WERI-Rb-1 (cell line): Measurements from ENCODE around the gene ECHS1.

Experiments
- DNase-seq: peaks from one replicate; pipeline ENCODE4 v3.0.0-alpha.2; 2020
- H3K27ac ChIP-seq: fragments of 250-450 bp; sonication (Bioruptor Pico); 2 replicates; pipeline ENCODE4 v1.5.1; 2020; ENCODE audit warnings: mild to moderate bottlenecking, moderate library complexity
- H3K27me3 ChIP-seq: fragments of 250-450 bp; sonication (Bioruptor Pico); 2 replicates; pipeline ENCODE4 v1.5.1; 2021; ENCODE audit warnings: mild to moderate bottlenecking, low read depth, moderate library complexity; ENCODE audit not compliant: insufficient read depth, severe bottlenecking
- H3K36me3 ChIP-seq: fragments of 250-450 bp; sonication (Bioruptor Pico); 2 replicates; pipeline ENCODE4 v1.5.1; 2020; ENCODE audit warnings: mild to moderate bottlenecking, moderate library complexity
- H3K4me3 ChIP-seq: 2 replicates; pipeline ENCODE4 v1.5.1; 2011; ENCODE audit warnings: low read depth, mild to moderate bottlenecking, control low read depth, low read length
- H3K9me3 ChIP-seq: fragments of 250-450 bp; sonication (Bioruptor Pico); 2 replicates; pipeline ENCODE4 v1.5.1; 2021; ENCODE audit warnings: mild to moderate bottlenecking, moderate library complexity; ENCODE audit not compliant: severe bottlenecking
- TF ChIP-seq, protein P1 (sequence below): IDR thresholded peaks from 2 replicates; pipeline ENCODE4 v1.5.1; 2011; ENCODE audit warnings: low read depth, mild to moderate bottlenecking, control low read depth, inconsistent platforms, low read length

The ECHS1 gene

DNA sequence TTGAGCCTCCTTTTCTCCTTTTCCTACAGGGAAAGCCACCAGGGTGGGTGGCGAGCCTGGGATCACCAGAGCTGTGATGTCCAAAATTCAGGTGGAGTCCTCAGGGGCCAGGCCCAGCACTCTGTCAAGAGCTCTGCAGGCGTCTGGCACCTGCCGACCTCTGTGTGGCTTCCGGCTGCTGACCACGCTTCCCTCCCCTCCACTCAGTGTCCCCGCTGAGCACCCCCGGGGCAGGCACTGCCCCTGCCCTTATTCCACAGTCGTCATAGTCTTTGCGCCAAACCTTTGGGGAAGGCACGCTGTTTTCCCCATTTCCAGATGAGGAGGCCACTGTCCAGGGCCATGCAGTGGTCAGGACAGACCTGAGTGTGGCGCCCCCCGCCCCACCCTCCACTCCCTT lies 28.3 kb upstream of the ECHS1 start:
- Histone ChIP-seq H3K27ac (no peak overlapping the region), H3K4me3 (no peak overlapping the region), H3K9me3 (no peaks in the 10 kb centered on the region), H3K36me3 (peaks cover 60% of the 10 kb centered on the region), H3K27me3 (no peaks in the 10 kb centered on the region)
- no peak for DNase-seq
- TF ChIP-seq, protein P1, sequence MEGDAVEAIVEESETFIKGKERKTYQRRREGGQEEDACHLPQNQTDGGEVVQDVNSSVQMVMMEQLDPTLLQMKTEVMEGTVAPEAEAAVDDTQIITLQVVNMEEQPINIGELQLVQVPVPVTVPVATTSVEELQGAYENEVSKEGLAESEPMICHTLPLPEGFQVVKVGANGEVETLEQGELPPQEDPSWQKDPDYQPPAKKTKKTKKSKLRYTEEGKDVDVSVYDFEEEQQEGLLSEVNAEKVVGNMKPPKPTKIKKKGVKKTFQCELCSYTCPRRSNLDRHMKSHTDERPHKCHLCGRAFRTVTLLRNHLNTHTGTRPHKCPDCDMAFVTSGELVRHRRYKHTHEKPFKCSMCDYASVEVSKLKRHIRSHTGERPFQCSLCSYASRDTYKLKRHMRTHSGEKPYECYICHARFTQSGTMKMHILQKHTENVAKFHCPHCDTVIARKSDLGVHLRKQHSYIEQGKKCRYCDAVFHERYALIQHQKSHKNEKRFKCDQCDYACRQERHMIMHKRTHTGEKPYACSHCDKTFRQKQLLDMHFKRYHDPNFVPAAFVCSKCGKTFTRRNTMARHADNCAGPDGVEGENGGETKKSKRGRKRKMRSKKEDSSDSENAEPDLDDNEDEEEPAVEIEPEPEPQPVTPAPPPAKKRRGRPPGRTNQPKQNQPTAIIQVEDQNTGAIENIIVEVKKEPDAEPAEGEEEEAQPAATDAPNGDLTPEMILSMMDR: no peak

- no peaks in the 10 kb centered on the region for H3K9me3 ChIP-seq
- no peak for DNase-seq
- TF ChIP-seq, protein P1: no peak
- H3K27ac ChIP-seq: no peak overlapping the region
- peaks cover 62% of the 10 kb centered on the region for H3K36me3 ChIP-seq
- no peak overlapping the region for H3K4me3 ChIP-seq
- no peaks in the 10 kb centered on the region for H3K27me3 ChIP-seq
Measured at GRCh38 chr10:133400624-133401424, 27.7 kb upstream of the ECHS1 start.

DNA sequence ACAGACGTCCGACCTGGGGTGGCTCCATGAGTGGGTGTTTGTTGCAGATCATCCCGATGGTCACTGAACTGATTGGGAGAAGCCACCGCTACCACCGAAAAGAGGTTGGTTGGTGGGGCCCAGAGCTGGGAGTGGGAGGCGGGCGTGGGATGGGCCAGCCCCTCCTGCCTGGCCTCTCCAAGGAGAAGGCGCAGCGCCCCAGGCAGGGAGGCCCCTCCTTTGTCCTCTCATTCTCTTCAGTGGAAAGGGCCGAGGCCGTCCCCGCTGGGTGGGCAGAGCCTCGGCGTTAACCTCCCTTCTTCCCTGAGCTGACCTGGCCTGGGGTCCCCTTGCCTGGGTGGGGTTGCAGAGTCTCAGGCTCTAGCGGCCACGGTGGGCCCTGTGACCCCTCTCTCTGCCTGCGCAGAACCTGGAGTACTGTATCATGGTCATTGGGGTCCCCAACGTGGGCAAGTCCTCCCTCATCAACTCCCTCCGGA lies 26.0 kb upstream of the ECHS1 start:
- TF ChIP-seq, protein P1: no peak

DNA sequence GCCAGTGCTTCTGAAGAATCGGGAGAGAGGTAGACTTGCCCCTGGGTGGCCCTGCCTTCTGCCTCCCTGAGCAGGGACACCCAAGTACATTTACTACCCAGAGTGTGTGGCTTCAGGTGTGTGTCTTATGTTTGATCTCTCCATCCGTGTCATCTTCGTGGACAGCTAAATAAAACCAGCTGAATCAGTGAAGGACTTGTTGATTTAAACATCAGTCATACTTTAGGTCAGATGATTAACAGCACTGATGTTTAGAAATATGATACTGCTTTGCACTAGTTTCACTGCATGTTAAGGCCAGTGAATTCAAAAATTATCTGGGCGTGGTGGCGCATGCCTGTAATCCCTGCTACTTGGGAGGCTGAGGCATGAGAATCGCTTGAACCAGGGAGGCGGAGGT lies 24.8 kb upstream of the ECHS1 start:
- Histone ChIP-seq H3K9me3 (no peaks in the 10 kb centered on the region), H3K36me3 (peaks cover 56% of the 10 kb centered on the region), H3K4me3 (no peak overlapping the region), H3K27ac (no peak overlapping the region), H3K27me3 (no peaks in the 10 kb centered on the region)
- TF ChIP-seq, protein P1: no peak
- DNase-seq: no peak

More for the DNA sequence above, 26.0 kb upstream of the ECHS1 start:
- Histone ChIP-seq H3K27me3 (no peaks in the 10 kb centered on the region), H3K27ac (no peak overlapping the region), H3K36me3 (peaks cover 59% of the 10 kb centered on the region), H3K4me3 (no peak overlapping the region), H3K9me3 (no peaks in the 10 kb centered on the region)
- DNase-seq: no peak

GRCh38 chr10:133396035-133396624 lies 23.0 kb upstream of the ECHS1 start:
- H3K27me3 ChIP-seq: no peaks in the 10 kb centered on the region
- H3K27ac ChIP-seq: no peak overlapping the region
- H3K36me3 ChIP-seq: peaks cover 45% of the 10 kb centered on the region
- DNase-seq: no peak
- no peaks in the 10 kb centered on the region for H3K9me3 ChIP-seq
- no peak overlapping the region for H3K4me3 ChIP-seq
- TF ChIP-seq, protein P1: no peak
